Measurements from ENCODE around the gene BCAS2.
"Not testable (repeated sequence)": the region's sequence is repeated elsewhere in the genome, so short reads cannot be mapped to it uniquely, and the experiment has no call there.

The BCAS2 gene

GRCh38 chr1:114581335-114582287, at the start of gene BCAS2:
BCAS2 (minus strand) TSS chr1:114581615; CDS start chr1:114581591, 24 bp downstream.
- in situ Hi-C loops (cut with MboI; ENCODE audit: low sequenced_read_pairs): no loop called here

GRCh38 chr1:114627107-114627506, 45.7 kb upstream of the BCAS2 start:
- in situ Hi-C loops (cut with MboI; ENCODE audit: low sequenced_read_pairs): no loop called here

GRCh38 chr1:114623364-114623763, 41.9 kb upstream of the BCAS2 start:
- in situ Hi-C loops (cut with MboI; ENCODE audit: low sequenced_read_pairs): no loop called here

GRCh38 chr1:114620419-114620818, 39.0 kb upstream of the BCAS2 start:
- in situ Hi-C loops (cut with MboI; ENCODE audit: low sequenced_read_pairs): no loop called here

GRCh38 chr1:114618606-114619005, 37.2 kb upstream of the BCAS2 start:
- in situ Hi-C loops (cut with MboI; ENCODE audit: low sequenced_read_pairs): no loop called here

GRCh38 chr1:114610546-114611245, 29.3 kb upstream of the BCAS2 start:
- in situ Hi-C loops (cut with MboI; ENCODE audit: low sequenced_read_pairs): no loop called here

GRCh38 chr1:114609826-114610225, 28.4 kb upstream of the BCAS2 start:
- in situ Hi-C loops (cut with MboI; ENCODE audit: low sequenced_read_pairs): no loop called here

- in situ Hi-C loops (cut with MboI; ENCODE audit: low sequenced_read_pairs): no loop called here
Measured at GRCh38 chr1:114609026-114609425, 27.6 kb upstream of the BCAS2 start.

DNA sequence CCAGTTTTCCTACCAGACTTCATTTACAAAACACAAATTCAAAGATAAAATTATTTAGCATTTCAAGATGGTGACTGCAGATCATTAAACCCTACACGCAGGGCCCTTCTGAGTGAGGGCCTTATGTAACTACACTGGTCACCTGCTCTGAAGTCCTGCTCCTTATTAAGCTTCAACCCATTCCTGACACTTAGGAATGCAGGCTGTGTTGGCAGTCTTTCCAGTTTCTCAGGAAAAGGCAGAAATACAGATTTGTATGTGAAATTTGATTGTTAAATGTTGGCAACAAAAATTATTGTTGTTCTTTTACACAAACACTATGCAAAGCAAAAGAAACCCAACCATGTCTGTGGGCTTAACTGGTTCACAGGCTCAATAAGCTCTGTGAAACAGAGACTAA, 25.8 kb upstream of the BCAS2 start:
- in situ Hi-C loops (cut with MboI; ENCODE audit: low sequenced_read_pairs): no loop called here

DNA sequence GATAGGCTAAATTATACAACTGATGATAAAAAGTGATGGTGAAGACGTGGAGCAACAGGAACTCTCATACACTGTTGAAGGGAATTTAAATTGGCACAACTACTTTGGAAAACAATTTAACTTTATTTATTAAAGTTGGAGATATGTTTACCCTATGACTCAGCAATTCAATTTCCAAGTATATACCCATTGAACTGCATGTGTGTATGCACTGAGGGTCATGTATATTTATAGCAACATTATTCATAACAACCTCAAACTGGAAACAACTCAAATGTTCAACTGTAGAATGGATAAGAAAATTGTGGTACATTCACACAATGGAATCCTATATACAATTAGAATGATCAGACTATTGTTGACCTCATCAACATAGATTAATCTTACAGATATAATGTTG, 16.5 kb upstream of the BCAS2 start:
- in situ Hi-C loops (cut with MboI; ENCODE audit: low sequenced_read_pairs): no loop called here

GRCh38 chr1:114595602-114596001, 14.2 kb upstream of the BCAS2 start:
- in situ Hi-C loops (cut with MboI; ENCODE audit: low sequenced_read_pairs): no loop called here

GRCh38 chr1:114594046-114594445, 12.6 kb upstream of the BCAS2 start:
- in situ Hi-C loops (cut with MboI; ENCODE audit: low sequenced_read_pairs): no loop called here

- in situ Hi-C loops (cut with MboI; ENCODE audit: low sequenced_read_pairs): no loop called here
Measured at GRCh38 chr1:114589122-114589521, 7.7 kb upstream of the BCAS2 start.

DNA sequence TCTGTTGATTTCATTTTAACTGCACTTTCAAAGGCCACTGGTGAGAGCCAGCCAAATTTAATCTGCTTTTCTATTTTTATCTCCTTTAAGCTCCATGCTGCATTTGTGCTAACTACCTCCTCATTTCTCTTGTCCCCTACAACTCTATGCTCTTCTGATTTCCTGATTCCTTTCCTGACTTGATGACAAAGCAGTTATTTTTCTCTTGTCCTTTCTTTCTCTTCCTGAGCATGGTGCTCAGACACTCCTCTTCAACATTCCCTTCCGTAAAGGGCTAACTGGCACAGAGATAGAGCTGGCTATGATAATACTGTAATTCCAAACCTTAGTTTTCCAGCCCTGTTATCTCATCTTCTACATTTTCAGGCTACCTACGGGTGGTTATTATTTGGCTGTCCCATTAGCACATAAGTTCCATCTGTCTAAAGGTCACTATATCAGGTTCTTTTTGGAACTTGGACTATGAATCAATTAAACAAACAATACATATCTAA, 6.8 kb upstream of the BCAS2 start:
- in situ Hi-C loops (cut with MboI; ENCODE audit: low sequenced_read_pairs): no loop called here

GRCh38 chr1:114587203-114587991, 6.0 kb upstream of the BCAS2 start:
- in situ Hi-C loops (cut with MboI; ENCODE audit: low sequenced_read_pairs): no loop called here

GRCh38 chr1:114586513-114587047, 5.2 kb upstream of the BCAS2 start:
- in situ Hi-C loops (cut with MboI; ENCODE audit: low sequenced_read_pairs): no loop called here

GRCh38 chr1:114585231-114585630, 3.8 kb upstream of the BCAS2 start:
- in situ Hi-C loops (cut with MboI; ENCODE audit: low sequenced_read_pairs): no loop called here

DNA sequence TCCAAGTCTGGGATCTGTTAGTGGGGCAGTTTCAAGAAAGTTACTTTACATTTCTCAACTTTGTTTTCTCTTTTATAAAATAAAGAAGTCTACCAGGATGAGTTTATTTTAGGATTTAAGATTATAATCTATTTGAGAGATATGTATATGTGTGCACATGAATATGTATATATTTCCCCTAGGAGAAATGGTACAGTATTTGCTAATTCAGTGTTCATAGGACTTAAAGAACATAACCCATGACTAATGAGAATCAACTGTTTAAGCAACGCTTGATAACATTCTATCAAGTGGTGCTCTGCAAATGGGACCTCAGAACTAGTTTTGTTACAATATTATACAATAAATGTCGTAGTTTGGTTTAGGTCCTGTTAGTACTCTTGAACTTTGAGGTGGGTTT, 7.0 kb downstream of the BCAS2 start:
- in situ Hi-C loops (cut with MboI; ENCODE audit: low sequenced_read_pairs): no loop called here

DNA sequence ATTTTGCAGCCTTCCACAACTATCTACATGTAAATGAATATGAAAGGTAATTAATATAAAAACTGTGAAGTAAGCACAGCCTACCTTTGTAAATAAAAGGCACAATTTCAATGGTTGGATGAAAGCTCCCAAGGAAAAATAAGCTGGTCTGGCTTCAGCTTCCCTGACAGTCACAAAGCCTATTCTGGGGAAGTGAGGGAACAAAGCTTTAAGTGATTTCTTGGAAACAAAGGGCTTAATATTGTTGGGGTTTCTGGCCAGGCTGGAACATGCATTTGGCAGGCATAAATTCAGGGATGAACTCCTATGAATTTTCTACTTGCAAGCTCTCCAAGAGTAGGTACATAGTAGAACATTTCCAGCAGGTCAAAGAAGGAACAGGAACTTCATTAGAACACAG, 17.3 kb downstream of the BCAS2 start:
- in situ Hi-C loops (cut with MboI; ENCODE audit: low sequenced_read_pairs): no loop called here

GRCh38 chr1:114562978-114563510, 18.4 kb downstream of the BCAS2 start:
- in situ Hi-C loops (cut with MboI; ENCODE audit: low sequenced_read_pairs): not testable (repeated sequence)

DNA sequence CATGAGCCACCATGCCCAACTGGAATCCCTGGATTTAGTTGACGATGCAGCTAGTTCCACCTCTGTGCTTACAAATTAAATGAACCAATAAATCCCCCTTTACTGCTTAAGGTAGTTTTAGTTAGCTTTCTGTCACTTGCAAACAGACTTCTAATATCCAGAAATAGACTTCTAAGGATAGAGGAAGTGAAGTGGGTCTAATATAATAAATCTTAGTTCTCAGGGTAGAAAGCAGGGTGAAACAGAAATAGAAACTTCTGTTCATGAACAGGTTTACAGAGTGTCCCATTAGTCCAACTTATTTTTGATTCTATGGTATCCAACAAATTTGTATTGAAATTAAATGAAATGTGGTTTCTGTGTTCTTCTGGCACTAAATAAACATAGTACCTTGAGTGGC, 20.1 kb downstream of the BCAS2 start:
- in situ Hi-C loops (cut with MboI; ENCODE audit: low sequenced_read_pairs): no loop called here

Data from HL-60/S4 (cell line).